ENCODE results near the gene RBM4B. TPM values are rescaled to one million over a fixed set of nuclear protein-coding genes. Genes with fewer than 3 reads are reported as not detected.
A peak's percentile ranks its signal among the peaks of the same experiment; 100 is the strongest.

Gene RBM4B
- total and polyA plus RNA-seq, 2 donors, result 17.9 to 18.2 TPM

- no peak overlapping the region for H3K4me3 ChIP-seq (ENCODE audit: low read length in 2 of 2)
- no peaks in the 10 kb centered on the region for H3K27me3 ChIP-seq (ENCODE audit: control insufficient read depth in 2 of 2, insufficient read depth in 1 of 2, low read length in 1 of 2)
- 98% methylated on average over 27 of the region's 27 CpGs for WGBS
- H3K36me3 ChIP-seq (ENCODE audit: control insufficient read depth in 2 of 2, insufficient read depth in 2 of 2, low read length in 1 of 2), result no peaks in the 10 kb centered on the region
- H3K27ac ChIP-seq (ENCODE audit: low read depth in 1 of 2, low read length in 1 of 2), result no peak overlapping the region
- peaks cover 19 to 30% of the 10 kb centered on the region in 2 donors for H3K4me1 ChIP-seq (ENCODE audit: control insufficient read depth in 2 of 2, insufficient read depth in 2 of 2, low read length in 2 of 2)
- peaks cover 0 to 3% of the 10 kb centered on the region in 2 donors for H3K9me3 ChIP-seq (ENCODE audit: control insufficient read depth in 2 of 2, insufficient read depth in 1 of 2, low read length in 1 of 2)
- DNase-seq (ENCODE audit: low read depth in 6 of 9, low spot score in 9 of 9), result no peak
Measured at GRCh38 chr11:66700742-66701141, 23.1 kb upstream of the RBM4B start.

GRCh38 chr11:66700337-66700736 lies 22.6 kb upstream of the RBM4B start:
- Histone ChIP-seq H3K4me3 (ENCODE audit: low read length in 2 of 2) (no peak overlapping the region), H3K27me3 (ENCODE audit: control insufficient read depth in 2 of 2, insufficient read depth in 1 of 2, low read length in 1 of 2) (no peaks in the 10 kb centered on the region), H3K4me1 (ENCODE audit: control insufficient read depth in 2 of 2, insufficient read depth in 2 of 2, low read length in 2 of 2) (peaks cover 19 to 34% of the 10 kb centered on the region in 2 donors), H3K9me3 (ENCODE audit: control insufficient read depth in 2 of 2, insufficient read depth in 1 of 2, low read length in 1 of 2) (peaks cover 0 to 3% of the 10 kb centered on the region in 2 donors), H3K27ac (ENCODE audit: low read depth in 1 of 2, low read length in 1 of 2) (no peak overlapping the region), H3K36me3 (ENCODE audit: control insufficient read depth in 2 of 2, insufficient read depth in 2 of 2, low read length in 1 of 2) (no peaks in the 10 kb centered on the region)
- DNase-seq (ENCODE audit: low read depth in 6 of 9, low spot score in 9 of 9), result no peak
- 97% methylated on average over 15 of the region's 15 CpGs for WGBS

GRCh38 chr11:66698491-66698890 lies 20.8 kb upstream of the RBM4B start:
- Histone ChIP-seq H3K27ac (ENCODE audit: low read depth in 1 of 2, low read length in 1 of 2) (no peak overlapping the region), H3K27me3 (ENCODE audit: control insufficient read depth in 2 of 2, insufficient read depth in 1 of 2, low read length in 1 of 2) (no peaks in the 10 kb centered on the region), H3K4me1 (ENCODE audit: control insufficient read depth in 2 of 2, insufficient read depth in 2 of 2, low read length in 2 of 2) (peaks cover 19 to 42% of the 10 kb centered on the region in 2 donors), H3K9me3 (ENCODE audit: control insufficient read depth in 2 of 2, insufficient read depth in 1 of 2, low read length in 1 of 2) (peaks cover 0 to 3% of the 10 kb centered on the region in 2 donors), H3K36me3 (ENCODE audit: control insufficient read depth in 2 of 2, insufficient read depth in 2 of 2, low read length in 1 of 2) (no peaks in the 10 kb centered on the region), H3K4me3 (ENCODE audit: low read length in 2 of 2) (no peak overlapping the region)
- WGBS, result 97% methylated on average over 9 of the region's 9 CpGs
- no peak for DNase-seq (ENCODE audit: low read depth in 6 of 9, low spot score in 9 of 9)

- Histone ChIP-seq H3K4me3 (ENCODE audit: low read length in 2 of 2) (no peak overlapping the region), H3K9me3 (ENCODE audit: control insufficient read depth in 2 of 2, insufficient read depth in 1 of 2, low read length in 1 of 2) (peaks cover 0 to 3% of the 10 kb centered on the region in 2 donors), H3K36me3 (ENCODE audit: control insufficient read depth in 2 of 2, insufficient read depth in 2 of 2, low read length in 1 of 2) (no peaks in the 10 kb centered on the region), H3K4me1 (ENCODE audit: control insufficient read depth in 2 of 2, insufficient read depth in 2 of 2, low read length in 2 of 2) (peaks cover 19 to 42% of the 10 kb centered on the region in 2 donors), H3K27me3 (ENCODE audit: control insufficient read depth in 2 of 2, insufficient read depth in 1 of 2, low read length in 1 of 2) (no peaks in the 10 kb centered on the region), H3K27ac (ENCODE audit: low read depth in 1 of 2, low read length in 1 of 2) (no peak overlapping the region)
- no peak for DNase-seq (ENCODE audit: low read depth in 6 of 9, low spot score in 9 of 9)
- WGBS, result 97% methylated on average over 6 of the region's 6 CpGs
Measured at GRCh38 chr11:66697988-66698387, 20.3 kb upstream of the RBM4B start.

GRCh38 chr11:66696146-66696545 lies 18.5 kb upstream of the RBM4B start:
- H3K27me3 ChIP-seq (ENCODE audit: control insufficient read depth in 2 of 2, insufficient read depth in 1 of 2, low read length in 1 of 2), result no peaks in the 10 kb centered on the region
- H3K27ac ChIP-seq (ENCODE audit: low read depth in 1 of 2, low read length in 1 of 2), result peak overlapping the region; percentile 64 to 88
- no peaks in the 10 kb centered on the region for H3K36me3 ChIP-seq (ENCODE audit: control insufficient read depth in 2 of 2, insufficient read depth in 2 of 2, low read length in 1 of 2)
- no peak overlapping the region for H3K4me3 ChIP-seq (ENCODE audit: low read length in 2 of 2)
- H3K4me1 ChIP-seq (ENCODE audit: control insufficient read depth in 2 of 2, insufficient read depth in 2 of 2, low read length in 2 of 2), result peaks cover 19 to 36% of the 10 kb centered on the region in 2 donors
- peaks cover 0 to 3% of the 10 kb centered on the region in 2 donors for H3K9me3 ChIP-seq (ENCODE audit: control insufficient read depth in 2 of 2, insufficient read depth in 1 of 2, low read length in 1 of 2)
- WGBS, result 54% methylated on average over 9 of the region's 9 CpGs
- peak in 7 of 9 donors; percentile 43 to 87 (median 56) for DNase-seq (ENCODE audit: low read depth in 6 of 9, low spot score in 9 of 9)

- peaks cover 17 to 34% of the 10 kb centered on the region in 2 donors for H3K4me1 ChIP-seq (ENCODE audit: control insufficient read depth in 2 of 2, insufficient read depth in 2 of 2, low read length in 2 of 2)
- H3K27ac ChIP-seq (ENCODE audit: low read depth in 1 of 2, low read length in 1 of 2), result no peak overlapping the region
- 25% methylated on average over 6 of the region's 6 CpGs for WGBS
Measured at GRCh38 chr11:66694732-66695207, 17.1 kb upstream of the RBM4B start.

GRCh38 chr11:66694056-66694410 lies 16.3 kb upstream of the RBM4B start:
- no peak overlapping the region for H3K27ac ChIP-seq (ENCODE audit: low read depth in 1 of 2, low read length in 1 of 2)
- no peaks in the 10 kb centered on the region for H3K9me3 ChIP-seq (ENCODE audit: control insufficient read depth in 2 of 2, insufficient read depth in 1 of 2, low read length in 1 of 2)
- no peak for DNase-seq (ENCODE audit: low read depth in 6 of 9, low spot score in 9 of 9)
- no peaks in the 10 kb centered on the region for H3K27me3 ChIP-seq (ENCODE audit: control insufficient read depth in 2 of 2, insufficient read depth in 1 of 2, low read length in 1 of 2)
- H3K36me3 ChIP-seq (ENCODE audit: control insufficient read depth in 2 of 2, insufficient read depth in 2 of 2, low read length in 1 of 2), result no peaks in the 10 kb centered on the region
- peaks cover 17 to 34% of the 10 kb centered on the region in 2 donors for H3K4me1 ChIP-seq (ENCODE audit: control insufficient read depth in 2 of 2, insufficient read depth in 2 of 2, low read length in 2 of 2)
- no peak overlapping the region for H3K4me3 ChIP-seq (ENCODE audit: low read length in 2 of 2)
- WGBS, result 96% methylated on average over 13 of the region's 13 CpGs

More at GRCh38 chr11:66694732-66695207, 17.1 kb upstream of the RBM4B start:
- Histone ChIP-seq H3K27me3 (ENCODE audit: control insufficient read depth in 2 of 2, insufficient read depth in 1 of 2, low read length in 1 of 2) (no peaks in the 10 kb centered on the region), H3K9me3 (ENCODE audit: control insufficient read depth in 2 of 2, insufficient read depth in 1 of 2, low read length in 1 of 2) (no peaks in the 10 kb centered on the region), H3K4me3 (ENCODE audit: low read length in 2 of 2) (no peak overlapping the region), H3K36me3 (ENCODE audit: control insufficient read depth in 2 of 2, insufficient read depth in 2 of 2, low read length in 1 of 2) (no peaks in the 10 kb centered on the region)
- DNase-seq (ENCODE audit: low read depth in 6 of 9, low spot score in 9 of 9), result peak in 8 of 9 donors; percentile 70 to 88 (median 79)

- WGBS, result 95% methylated on average over 15 of the region's 15 CpGs
- Histone ChIP-seq H3K9me3 (ENCODE audit: control insufficient read depth in 2 of 2, insufficient read depth in 1 of 2, low read length in 1 of 2) (no peaks in the 10 kb centered on the region), H3K4me3 (ENCODE audit: low read length in 2 of 2) (no peak overlapping the region), H3K4me1 (ENCODE audit: control insufficient read depth in 2 of 2, insufficient read depth in 2 of 2, low read length in 2 of 2) (peaks cover 17 to 34% of the 10 kb centered on the region in 2 donors), H3K36me3 (ENCODE audit: control insufficient read depth in 2 of 2, insufficient read depth in 2 of 2, low read length in 1 of 2) (no peaks in the 10 kb centered on the region), H3K27ac (ENCODE audit: low read depth in 1 of 2, low read length in 1 of 2) (no peak overlapping the region), H3K27me3 (ENCODE audit: control insufficient read depth in 2 of 2, insufficient read depth in 1 of 2, low read length in 1 of 2) (no peaks in the 10 kb centered on the region)
- no peak for DNase-seq (ENCODE audit: low read depth in 6 of 9, low spot score in 9 of 9)
Measured at GRCh38 chr11:66693356-66694055, 15.8 kb upstream of the RBM4B start.

- WGBS, result 92% methylated on average over 20 of the region's 20 CpGs
- no peaks in the 10 kb centered on the region for H3K9me3 ChIP-seq (ENCODE audit: control insufficient read depth in 2 of 2, insufficient read depth in 1 of 2, low read length in 1 of 2)
- no peaks in the 10 kb centered on the region for H3K27me3 ChIP-seq (ENCODE audit: control insufficient read depth in 2 of 2, insufficient read depth in 1 of 2, low read length in 1 of 2)
- no peak overlapping the region for H3K27ac ChIP-seq (ENCODE audit: low read depth in 1 of 2, low read length in 1 of 2)
- H3K36me3 ChIP-seq (ENCODE audit: control insufficient read depth in 2 of 2, insufficient read depth in 2 of 2, low read length in 1 of 2), result no peaks in the 10 kb centered on the region
- H3K4me1 ChIP-seq (ENCODE audit: control insufficient read depth in 2 of 2, insufficient read depth in 2 of 2, low read length in 2 of 2), result peaks cover 17 to 37% of the 10 kb centered on the region in 2 donors
- no peak for DNase-seq (ENCODE audit: low read depth in 6 of 9, low spot score in 9 of 9)
- no peak overlapping the region for H3K4me3 ChIP-seq (ENCODE audit: low read length in 2 of 2)
Measured at GRCh38 chr11:66692871-66693331, 15.2 kb upstream of the RBM4B start.
